SK-N-SH treated with all-trans-retinoic acid at 6 μM for 48 hours (cell line): ENCODE results near the gene ATRNL1.

Source experiments
- ARNTL ChIP-seq: fragments of 450-650 bp; formaldehyde crosslinking; IDR thresholded peaks from 2 replicates; pipeline ENCODE4 v1.5.0; 2020; ENCODE audit warnings: low read depth, mild to moderate bottlenecking, moderate library complexity, borderline replicate concordance
- BACH2 ChIP-seq: fragments of 250-450 bp; sonication (Bioruptor Pico); IDR thresholded peaks from 2 replicates; pipeline ENCODE4 v1.9.0; 2021; ENCODE audit warnings: mild to moderate bottlenecking, borderline replicate concordance
- OSR1 ChIP-seq: fragments of 250-450 bp; sonication (Bioruptor Pico); IDR thresholded peaks from 2 replicates; pipeline ENCODE4 v1.8.0; 2022; ENCODE audit warnings: moderate library complexity, mild to moderate bottlenecking, inconsistent platforms
- RARB ChIP-seq: fragments of 250-450 bp; sonication (Bioruptor Pico); IDR thresholded peaks from 2 replicates; pipeline ENCODE4 v1.8.0; 2021; ENCODE audit warnings: mild to moderate bottlenecking, moderate library complexity
- SNAI2 ChIP-seq: fragments of 250-450 bp; sonication (Bioruptor Pico); IDR thresholded peaks from 2 replicates; pipeline ENCODE4 v1.5.0; 2020; ENCODE audit warnings: mild to moderate bottlenecking, moderate library complexity
- ZFP3 ChIP-seq: fragments of 250-450 bp; sonication (Bioruptor Pico); IDR thresholded peaks from 2 replicates; pipeline ENCODE4 v1.5.0; 2020; ENCODE audit warnings: mild to moderate bottlenecking, moderate library complexity
- ZFP30 ChIP-seq: fragments of 450-650 bp; formaldehyde crosslinking; IDR thresholded peaks from 2 replicates; pipeline ENCODE4 v1.5.0; 2022; ENCODE audit warnings: mild to moderate bottlenecking, moderate library complexity
- TF ChIP-seq, protein P1 (sequence below): fragments of 250-450 bp; sonication (Bioruptor Pico); IDR thresholded peaks from 2 replicates; pipeline ENCODE4 v1.5.1; 2020; ENCODE audit warnings: low read depth, mild to moderate bottlenecking, moderate library complexity
- TF ChIP-seq, protein P2 (sequence below): fragments of 250-450 bp; sonication (Bioruptor Pico); IDR thresholded peaks from 2 replicates; pipeline ENCODE4 v1.8.0; 2020; ENCODE audit warnings: mild to moderate bottlenecking, moderate library complexity, borderline replicate concordance

DNA sequence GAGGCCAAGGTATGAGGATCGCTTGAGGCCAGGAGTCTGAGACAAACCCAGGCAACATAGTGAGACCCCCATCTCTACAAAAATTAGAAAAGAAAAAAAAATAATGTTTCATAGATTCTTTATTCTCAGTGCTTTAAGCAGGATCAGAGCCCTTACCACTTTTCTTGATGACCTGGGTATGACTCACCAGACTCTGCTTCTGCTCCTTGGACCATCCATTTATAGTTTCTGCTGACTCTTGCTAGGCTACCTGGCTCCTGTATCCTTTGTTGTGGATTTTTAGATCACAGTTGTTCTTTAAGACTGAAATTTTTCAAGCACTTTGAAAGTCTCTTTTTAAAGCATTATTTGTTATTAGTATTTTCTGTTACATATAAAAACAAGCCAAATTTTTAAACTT is 768.7 kb downstream of the ATRNL1 start:
- TF ChIP-seq, protein P1, sequence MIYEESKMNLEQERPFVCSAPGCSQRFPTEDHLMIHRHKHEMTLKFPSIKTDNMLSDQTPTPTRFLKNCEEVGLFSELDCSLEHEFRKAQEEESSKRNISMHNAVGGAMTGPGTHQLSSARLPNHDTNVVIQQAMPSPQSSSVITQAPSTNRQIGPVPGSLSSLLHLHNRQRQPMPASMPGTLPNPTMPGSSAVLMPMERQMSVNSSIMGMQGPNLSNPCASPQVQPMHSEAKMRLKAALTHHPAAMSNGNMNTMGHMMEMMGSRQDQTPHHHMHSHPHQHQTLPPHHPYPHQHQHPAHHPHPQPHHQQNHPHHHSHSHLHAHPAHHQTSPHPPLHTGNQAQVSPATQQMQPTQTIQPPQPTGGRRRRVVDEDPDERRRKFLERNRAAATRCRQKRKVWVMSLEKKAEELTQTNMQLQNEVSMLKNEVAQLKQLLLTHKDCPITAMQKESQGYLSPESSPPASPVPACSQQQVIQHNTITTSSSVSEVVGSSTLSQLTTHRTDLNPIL: no peak
- TF ChIP-seq, protein P2, sequence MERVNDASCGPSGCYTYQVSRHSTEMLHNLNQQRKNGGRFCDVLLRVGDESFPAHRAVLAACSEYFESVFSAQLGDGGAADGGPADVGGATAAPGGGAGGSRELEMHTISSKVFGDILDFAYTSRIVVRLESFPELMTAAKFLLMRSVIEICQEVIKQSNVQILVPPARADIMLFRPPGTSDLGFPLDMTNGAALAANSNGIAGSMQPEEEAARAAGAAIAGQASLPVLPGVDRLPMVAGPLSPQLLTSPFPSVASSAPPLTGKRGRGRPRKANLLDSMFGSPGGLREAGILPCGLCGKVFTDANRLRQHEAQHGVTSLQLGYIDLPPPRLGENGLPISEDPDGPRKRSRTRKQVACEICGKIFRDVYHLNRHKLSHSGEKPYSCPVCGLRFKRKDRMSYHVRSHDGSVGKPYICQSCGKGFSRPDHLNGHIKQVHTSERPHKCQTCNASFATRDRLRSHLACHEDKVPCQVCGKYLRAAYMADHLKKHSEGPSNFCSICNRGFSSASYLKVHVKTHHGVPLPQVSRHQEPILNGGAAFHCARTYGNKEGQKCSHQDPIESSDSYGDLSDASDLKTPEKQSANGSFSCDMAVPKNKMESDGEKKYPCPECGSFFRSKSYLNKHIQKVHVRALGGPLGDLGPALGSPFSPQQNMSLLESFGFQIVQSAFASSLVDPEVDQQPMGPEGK (CRISPR knock-in tag): no peak
- TF ChIP-seq OSR1 (CRISPR knock-in tag) (no peak), RARB (CRISPR knock-in tag) (no peak), ZFP3 (no peak), ZFP30 (CRISPR knock-in tag) (no peak), SNAI2 (no peak), BACH2 (CRISPR knock-in tag) (no peak), ARNTL (CRISPR knock-in tag) (no peak)
